NCI-H446 (cell line): ENCODE measurements around the gene GLIS1.

Experiments
- DNase-seq, 2 experiments: peaks; one replicate each; lab custom pipeline; 2025; lab: John Stamatoyannopoulos, UW

The GLIS1 gene

GRCh38 chr1:53717025-53717804 lies 21.7 kb downstream of the GLIS1 start:
- no peak for DNase-seq

GRCh38 chr1:53716150-53716549 lies 22.8 kb downstream of the GLIS1 start:
- DNase-seq: no peak

GRCh38 chr1:53715478-53715877 lies 23.5 kb downstream of the GLIS1 start:
- DNase-seq: no peak

DNA sequence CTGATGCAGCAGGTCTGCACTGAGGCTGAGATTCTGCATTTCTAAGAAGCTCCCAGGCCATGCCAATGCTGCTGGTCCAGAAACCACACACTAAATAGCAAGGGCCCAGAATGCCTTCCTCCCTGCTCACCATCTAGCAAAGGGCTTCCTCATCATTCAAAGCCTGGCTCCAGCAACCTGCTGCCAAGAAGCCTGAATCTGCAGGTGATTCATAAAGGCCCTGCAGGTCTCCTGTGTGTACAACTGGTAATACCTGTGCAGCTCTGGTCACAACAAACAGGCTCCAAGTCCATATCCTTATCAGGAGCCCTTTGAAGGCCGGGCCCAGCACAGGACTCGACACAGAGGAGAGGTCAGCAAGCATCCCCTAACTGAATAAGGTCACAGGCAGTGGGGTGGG lies 26.7 kb downstream of the GLIS1 start:
- no peak for DNase-seq

- DNase-seq: no peak
These were observed 28.4 kb downstream of the GLIS1 start for GRCh38 chr1:53710584-53710983.

DNA sequence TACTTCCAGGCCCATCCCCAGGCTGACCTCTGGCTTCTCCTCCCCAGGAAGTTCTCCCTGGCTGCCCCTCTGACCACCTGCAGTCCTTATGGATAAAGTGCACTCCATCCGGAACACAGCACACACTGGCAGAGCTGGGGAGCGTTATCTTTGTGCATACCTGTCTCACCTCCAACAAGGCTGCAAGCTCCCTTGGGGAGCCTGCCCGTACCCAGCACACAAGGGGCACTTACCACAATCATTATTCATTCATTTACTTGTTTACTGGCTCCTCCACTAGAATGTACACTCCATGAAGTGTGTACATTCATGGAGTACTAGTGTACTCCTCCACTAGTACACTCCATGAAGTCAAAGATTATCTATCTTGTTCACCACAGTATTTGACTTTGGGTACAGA lies 30.3 kb downstream of the GLIS1 start:
- no peak for DNase-seq

DNA sequence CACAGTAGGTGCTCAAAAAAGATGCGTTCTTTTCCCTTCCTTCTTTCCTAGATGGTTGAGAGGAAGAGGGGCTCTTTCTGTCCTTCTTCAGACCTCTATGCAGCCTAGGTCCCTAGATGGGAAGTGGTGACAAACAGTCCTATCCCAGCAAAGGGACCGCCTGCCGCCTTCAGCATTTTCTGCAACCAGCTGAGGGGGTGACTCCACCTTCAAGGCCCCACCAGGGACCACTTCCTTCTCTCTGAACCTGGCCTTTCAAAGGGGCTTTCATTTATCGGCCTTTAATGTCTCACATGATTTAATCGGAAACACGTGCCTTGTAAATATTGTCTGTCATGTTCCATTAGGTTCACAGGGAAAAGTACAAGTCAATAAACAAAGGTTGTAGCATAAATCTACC lies 32.6 kb downstream of the GLIS1 start:
- no peak for DNase-seq

DNA sequence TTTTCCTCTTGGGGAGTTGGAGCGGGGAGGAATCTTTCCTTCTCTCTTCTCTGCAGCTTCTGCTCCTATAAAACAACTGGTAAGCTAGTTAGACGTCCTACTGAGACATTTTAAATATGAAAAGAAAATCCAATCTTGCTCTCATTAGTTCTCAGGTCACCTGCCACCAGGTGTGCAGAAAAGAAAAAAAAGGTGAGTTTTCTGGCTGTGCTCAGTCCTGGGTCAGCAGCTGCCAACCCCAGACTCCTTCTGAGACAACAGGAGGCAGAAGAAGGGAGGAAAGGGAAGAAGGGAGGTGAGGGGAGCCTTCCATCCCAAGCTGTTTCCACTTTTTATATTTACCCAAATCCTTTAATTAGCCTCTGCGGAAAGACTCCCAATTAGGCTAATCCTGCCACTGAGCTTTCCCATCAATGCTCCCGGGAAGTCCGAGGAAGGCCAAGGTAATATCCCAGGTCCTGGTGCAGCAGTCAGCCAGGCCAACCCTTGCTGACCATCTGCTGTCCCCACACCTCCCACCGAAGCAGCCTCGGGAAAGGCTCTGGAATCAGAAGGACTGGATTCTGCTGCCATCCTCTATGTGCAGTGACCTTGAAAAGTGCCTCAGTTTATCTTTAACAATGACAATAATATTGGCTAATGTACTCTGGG lies 33.4 kb downstream of the GLIS1 start:
- no peak for DNase-seq

- DNase-seq: no peak
These were observed 34.0 kb downstream of the GLIS1 start for GRCh38 chr1:53704804-53705445.

DNA sequence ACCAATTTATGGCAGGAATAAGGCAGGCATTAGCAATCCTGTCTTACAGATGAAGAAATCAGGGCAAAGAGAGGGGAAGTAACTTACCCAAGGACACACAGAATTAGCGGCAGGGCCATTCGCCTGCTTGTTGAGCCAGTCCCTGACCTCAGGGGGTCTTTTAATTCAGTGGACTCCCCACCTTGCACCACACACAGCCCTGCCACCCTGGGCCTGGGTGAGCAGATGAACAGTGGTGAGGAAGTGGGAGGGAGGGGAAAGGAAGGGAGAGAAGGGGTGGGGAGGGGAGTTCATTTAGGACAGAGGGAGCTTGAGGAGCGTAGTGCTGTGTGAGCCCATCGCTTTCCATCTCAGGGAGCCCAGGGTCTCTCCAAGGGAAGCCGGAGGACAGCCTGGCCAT lies 34.7 kb downstream of the GLIS1 start:
- no peak for DNase-seq

DNA sequence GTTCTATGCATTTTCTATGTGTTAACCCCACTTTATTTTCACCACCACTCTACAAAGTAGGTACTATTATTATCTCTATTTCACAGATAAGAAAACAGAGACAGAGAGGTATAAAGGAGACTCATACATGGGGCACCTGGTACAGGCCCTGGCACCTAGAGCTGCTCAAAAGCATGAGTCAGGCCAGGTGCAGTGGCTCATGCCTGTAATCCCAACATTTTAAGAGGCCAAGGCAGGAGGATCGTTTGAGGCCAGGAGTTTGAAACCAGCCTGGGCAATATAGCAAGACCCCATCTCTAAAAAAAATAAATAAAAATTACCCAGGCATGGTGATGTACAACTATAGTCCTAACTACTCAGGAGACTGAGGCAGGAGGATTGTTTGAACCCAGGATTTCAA lies 35.8 kb downstream of the GLIS1 start:
- no peak for DNase-seq

GRCh38 chr1:53702341-53702740 lies 36.6 kb downstream of the GLIS1 start:
- DNase-seq: no peak

DNA sequence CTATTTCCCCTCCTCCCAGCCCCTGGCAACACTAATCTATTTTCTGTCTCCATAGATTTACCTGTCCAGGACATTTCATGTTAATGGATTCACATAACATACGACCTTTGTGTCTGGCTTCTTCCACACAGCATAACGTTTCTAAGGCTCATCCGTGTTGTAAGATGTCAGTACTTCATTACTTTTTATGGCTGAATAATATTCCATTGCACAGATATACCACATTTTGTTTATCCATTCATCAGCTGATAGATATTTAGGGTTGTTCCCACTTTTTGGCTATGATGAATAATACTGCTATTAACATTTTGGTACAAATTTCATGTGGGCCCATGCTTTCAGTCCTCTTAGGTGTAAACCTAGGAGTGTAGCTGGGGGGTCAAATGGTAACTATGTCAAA lies 38.2 kb downstream of the GLIS1 start:
- DNase-seq: no peak

DNA sequence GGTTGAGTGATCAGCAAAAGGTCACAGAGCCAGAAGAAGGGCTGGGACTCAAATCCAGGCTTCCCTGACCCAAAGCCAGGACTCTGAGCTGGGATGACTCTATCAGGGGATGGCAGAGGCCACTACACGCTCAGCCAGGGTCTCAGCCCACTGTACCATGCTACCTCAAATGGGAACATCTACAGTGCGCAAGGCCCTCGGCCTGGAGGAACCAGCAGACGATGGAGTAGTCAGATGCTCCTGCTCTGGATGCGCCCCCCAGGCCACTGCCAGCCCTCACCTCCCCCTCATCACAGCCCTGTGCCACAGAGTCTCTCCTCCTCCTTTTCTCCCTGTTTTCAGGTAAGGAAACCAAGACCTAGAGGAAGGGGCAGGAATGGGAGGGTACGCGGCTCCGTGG lies 39.0 kb downstream of the GLIS1 start:
- DNase-seq: no peak

DNA sequence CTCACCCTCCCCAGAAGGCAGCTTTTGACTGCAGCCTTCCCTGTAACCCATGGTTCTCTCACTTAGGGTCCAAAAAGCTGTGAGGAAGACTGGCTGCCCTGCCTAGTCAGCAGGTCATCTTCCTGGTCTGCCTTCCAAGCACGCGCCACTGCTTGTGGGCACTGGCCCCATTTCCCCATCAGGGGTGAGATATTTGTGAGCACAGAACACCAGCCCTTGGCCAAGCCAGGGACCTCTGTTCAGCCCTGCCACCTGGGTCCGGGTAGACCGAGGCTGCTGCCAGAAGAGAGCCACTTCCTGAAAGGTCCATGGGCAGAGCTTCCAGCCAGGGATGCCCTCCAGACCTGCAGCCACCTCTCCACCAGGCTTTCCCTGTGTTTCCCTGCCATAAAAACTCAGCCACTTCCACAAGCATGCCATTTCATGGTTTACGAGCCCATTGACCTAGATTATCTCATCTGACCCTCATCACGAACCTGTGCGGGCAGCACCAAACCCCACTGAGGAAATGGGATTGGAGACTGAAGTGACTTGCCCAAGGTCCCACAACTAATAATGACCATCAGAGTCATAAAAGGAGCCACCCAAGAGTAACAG lies 40.5 kb downstream of the GLIS1 start:
- no peak for DNase-seq

- DNase-seq: no peak
These were observed 41.1 kb downstream of the GLIS1 start for GRCh38 chr1:53697721-53698383.

- no peak for DNase-seq
These were observed 42.0 kb downstream of the GLIS1 start for GRCh38 chr1:53696990-53697389.

GRCh38 chr1:53696571-53696970 lies 42.4 kb downstream of the GLIS1 start:
- DNase-seq: no peak

DNA sequence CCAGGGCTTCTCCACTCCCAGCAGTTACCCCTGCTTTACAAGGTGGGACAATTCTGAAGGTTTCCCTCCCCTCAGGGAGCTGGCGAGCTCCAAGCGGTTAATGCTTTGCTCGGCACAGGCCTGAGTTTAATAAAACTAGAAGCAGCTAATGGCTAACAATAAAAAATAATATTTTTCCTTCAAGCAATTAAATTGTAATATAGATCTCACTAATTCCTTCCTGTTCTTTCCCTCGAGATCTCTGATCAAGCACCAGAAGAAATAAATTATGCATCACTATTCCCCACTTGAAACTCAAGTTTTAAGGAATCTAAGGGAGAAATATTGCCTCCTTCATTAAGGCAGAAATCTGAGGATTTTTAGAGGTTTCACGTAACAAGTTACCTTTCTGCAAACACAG lies 42.9 kb downstream of the GLIS1 start:
- no peak for DNase-seq

GRCh38 chr1:53695116-53695515 lies 43.8 kb downstream of the GLIS1 start:
- DNase-seq: no peak

- no peak for DNase-seq
These were observed 44.3 kb downstream of the GLIS1 start for GRCh38 chr1:53694718-53695091.
